Erythroblast (primary cell): ENCODE measurements around the gene CACNA1B.

Source experiments
- GATA1 ChIP-seq: IDR thresholded peaks from 2 replicates; pipeline ENCODE4 v1.6.1; 2011; ENCODE audit warnings: low read depth, mild to moderate bottlenecking, control low read depth, low read length, moderate library complexity
- POLR2A ChIP-seq: IDR thresholded peaks from 2 replicates; pipeline ENCODE4 v1.6.1; 2011; ENCODE audit warnings: mild to moderate bottlenecking, low read length

- TF ChIP-seq POLR2A, result no peak
- TF ChIP-seq GATA1, result no peak
Measured at GRCh38 chr9:137853392-137853995, 24.1 kb upstream of the CACNA1B start.
